GM12878 (cell line): ENCODE results near the gene NFKBIE. TPM values are rescaled to one million over a fixed set of nuclear protein-coding genes. Genes with fewer than 3 reads are reported as not detected.
A peak's percentile ranks its signal among the peaks of the same experiment; 100 is the strongest.

Experiments
- ATAC-seq: fragments of 200-7000 bp; cut with Tn5 transposase; 3 replicates; pipeline ENCODE4 v1.9.1; 2020; ENCODE audit warnings: mild to moderate bottlenecking, moderate library complexity
- BruUV-seq: library from RNA; stranded (reverse); fragments of 400-500 nt; replicated peaks from 2 replicates; lab custom pipeline; 2021; lab: Mats Ljungman, UMichigan
- CTCF ChIA-PET: fragments of 300-600 bp; sonication (Branson Sonifier 250); formaldehyde crosslinking; extraction: SDS; loops from one replicate; lab custom pipeline; 2021; ENCODE audit warnings: inconsistent platforms; lab: Yijun Ruan, JAX
- POLR2A ChIA-PET: fragments of 350-600 bp; formaldehyde crosslinking; extraction: SDS; loops from one replicate; lab custom pipeline; 2021; ENCODE audit warnings: inconsistent platforms; lab: Charles Lee
- RAD21 ChIA-PET: fragments of 300-600 bp; sonication (Branson Sonifier 250); formaldehyde crosslinking; loops from one replicate; lab custom pipeline; 2023; ENCODE audit warnings: antibody characterized with exemption; ENCODE audit not compliant: unreplicated experiment; lab: Charles Lee
- SMC1A ChIA-PET: fragments of 300-600 bp; sonication (Branson Sonifier 250); formaldehyde crosslinking; loops from one replicate; lab custom pipeline; 2023; ENCODE audit not compliant: unreplicated experiment, uncharacterized antibody; lab: Charles Lee
- DNase-seq: peaks from one replicate; pipeline ENCODE4 v3.0.0-alpha.2; 2011; ENCODE audit warnings: low read depth, low spot score
- FAIRE-seq: peaks from 3 replicates; lab custom pipeline; 2011; peaks lifted over from hg19 to GRCh38; lab: Jason Lieb, UNC
- H2AFZ ChIP-seq: 2 replicates; pipeline ENCODE4 v1.6.0; 2011; ENCODE audit warnings: low read depth, low read length, control low read depth; ENCODE audit not compliant: control insufficient read depth
- H3K27ac ChIP-seq: 2 replicates; pipeline ENCODE4 v1.5.1; 2011; ENCODE audit warnings: control low read depth; ENCODE audit not compliant: control insufficient read depth, insufficient read depth
- H3K27me3 ChIP-seq, 2 experiments: replicated peaks in 1 of 2; 2 replicates each; pipeline versions ENCODE4 v1.6.0 to v1.6.1; 2011; ENCODE audit warnings: low read length in 1 of 2; ENCODE audit not compliant: control insufficient read depth in 2 of 2, insufficient read depth in 2 of 2
- H3K36me3 ChIP-seq, 2 experiments: 2 replicates each; pipeline ENCODE4 v1.5.1; 2011; ENCODE audit warnings: low read length in 1 of 2; ENCODE audit not compliant: control insufficient read depth in 2 of 2, insufficient read depth in 2 of 2
- H3K4me1 ChIP-seq: 2 replicates; pipeline ENCODE4 v1.6.1; 2011; ENCODE audit warnings: mild to moderate bottlenecking, low read length, moderate library complexity, mixed read lengths; ENCODE audit not compliant: control insufficient read depth, insufficient read depth
- H3K4me2 ChIP-seq: 2 replicates; pipeline ENCODE4 v1.6.0; 2011; ENCODE audit warnings: control low read depth; ENCODE audit not compliant: control insufficient read depth, insufficient read depth
- H3K4me3 ChIP-seq: fragments of 200-600 bp; sonication (generic); 2 replicates; pipeline ENCODE4 v1.5.1; 2016
- H3K79me2 ChIP-seq: 2 replicates; pipeline ENCODE4 v1.6.0; 2011; ENCODE audit warnings: low read length; ENCODE audit not compliant: control insufficient read depth, insufficient read depth
- H3K9ac ChIP-seq: 2 replicates; pipeline ENCODE4 v1.8.0; 2011; ENCODE audit warnings: low read length, control low read depth, mixed read lengths; ENCODE audit not compliant: control insufficient read depth, insufficient read depth
- H3K9me3 ChIP-seq: replicated peaks from 3 replicates; pipeline ENCODE4 v1.5.1; 2011; ENCODE audit warnings: mild to moderate bottlenecking, low read length; ENCODE audit not compliant: control insufficient read depth, insufficient read depth
- H4K20me1 ChIP-seq: 2 replicates; pipeline ENCODE4 v1.6.0; 2011; ENCODE audit not compliant: control insufficient read depth, insufficient read depth
- ATF2 ChIP-seq: IDR thresholded peaks from 2 replicates; pipeline ENCODE4 v1.6.1; 2012; ENCODE audit warnings: low read length, inconsistent platforms
- ATF7 ChIP-seq: fragments of 450-650 bp; IDR thresholded peaks from 2 replicates; pipeline ENCODE4 v1.6.1; 2016; ENCODE audit warnings: low read depth, mild to moderate bottlenecking
- PKNOX1 ChIP-seq: fragments of 450-650 bp; IDR thresholded peaks from 2 replicates; pipeline ENCODE4 v1.6.1; 2016; ENCODE audit warnings: mild to moderate bottlenecking
- RAD21 ChIP-seq: IDR thresholded peaks from 2 replicates; pipeline ENCODE4 v1.6.1; 2011; ENCODE audit warnings: mild to moderate bottlenecking, low read depth, low read length, moderate library complexity; ENCODE audit not compliant: insufficient read depth
- WGBS: methylation state at CpG from one replicate; pipeline ENCODE4 v1.1.6; 2016; ENCODE audit warnings: low lambda C conversion rate; ENCODE audit not compliant: insufficient replicate concordance, insufficient coverage; ENCODE audit errors: missing lambda C conversion rate; 5-methylcytosine and 5-hydroxymethylcytosine counted together
- in situ Hi-C: fragments of 300-500 bp; cut with MboI; formaldehyde crosslinking; loops from 9 replicates; pipeline ENCODE4 v1.14.3; 2018; ENCODE audit warnings: mixed read lengths
- intact Hi-C: fragments of 100-400 bp; cut with micrococcal nuclease; formaldehyde crosslinking; loops from one replicate; pipeline ENCODE4 v1.14.2; 2022; ENCODE audit not compliant: unreplicated experiment
- polyA plus RNA-seq, 11 experiments: library from polyadenylated mRNA; depleted of rRNA in 4 of 11; unstranded in 6 of 11; stranded (reverse) in 5 of 11; fragments of >200 nt; fragmentation: Nextera tagmentation in 4 of 11; fragmentation: Illumina TruSeq in 1 of 11; extraction: Ambion mirVana in 4 of 11; extraction: Trizol in 1 of 11; gene quantifications; 1 replicate in 1 of 11; 2 replicates in 10 of 11; pipeline versions ENCODE4 v1.2.1 to v1.2.3, GENCODE V29; 2011 to 2016; ENCODE audit warnings: inconsistent platforms in 2 of 11, missing spikeins in 2 of 11, low read depth in 1 of 11
- total RNA-seq, 4 experiments: library from RNA; depleted of rRNA in 3 of 4; stranded (reverse); fragments of >200 nt in 3 of 4; fragmentation: Illumina TruSeq in 1 of 4; extraction: Trizol in 1 of 4; gene quantifications; 2 replicates each; pipeline versions ENCODE4 v1.2.1 to v1.2.3, GENCODE V29; 2013 to 2021
- TF ChIP-seq, protein P1 (sequence below): fragments of 450-650 bp; IDR thresholded peaks from 2 replicates; pipeline ENCODE4 v1.6.1; 2017; ENCODE audit warnings: low read depth, mild to moderate bottlenecking, moderate library complexity
- TF ChIP-seq, protein P2 (sequence below): fragments of 450-650 bp; IDR thresholded peaks from 2 replicates; pipeline ENCODE4 v1.6.1; 2017; ENCODE audit warnings: mild to moderate bottlenecking, moderate library complexity

The NFKBIE gene
- total and polyA plus RNA-seq, 10 of the 15 experiments (the other 5 are each of a cell fraction or from before 2014, with no cell fraction given): 10.4 to 106 (median 38.8) TPM

DNA sequence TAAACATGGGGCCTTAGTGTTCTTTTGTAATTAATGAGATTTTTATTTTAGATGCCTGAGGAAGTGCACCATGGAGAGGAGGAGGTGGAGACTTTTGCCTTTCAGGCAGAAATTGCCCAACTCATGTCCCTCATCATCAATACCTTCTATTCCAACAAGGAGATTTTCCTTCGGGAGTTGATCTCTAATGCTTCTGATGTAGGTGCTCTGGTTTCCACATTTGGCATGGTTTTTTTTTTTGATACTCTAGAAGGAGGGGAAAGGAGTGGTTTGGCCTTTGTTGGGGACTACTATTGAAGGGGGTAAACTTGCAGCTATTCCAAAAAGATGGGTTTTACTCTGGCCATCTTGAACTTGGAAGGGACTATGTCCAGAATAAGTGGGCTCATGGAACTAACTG lies 16.8 kb downstream of the NFKBIE start:
- no TSS peak for BruUV-seq
- H3K9ac ChIP-seq: peak overlapping the region; percentile 100
- H3K4me3 ChIP-seq: peak overlapping the region; percentile 95
- H2AFZ ChIP-seq: no peak overlapping the region
- DNase-seq: no peak
- no peaks in the 10 kb centered on the region for H3K9me3 ChIP-seq
- peaks cover 26 to 44% of the 10 kb centered on the region in 2 experiments for H3K36me3 ChIP-seq
- H3K27ac ChIP-seq: peak overlapping the region; percentile 96; the same call in 1 of the 2 replicates
- H3K4me1 ChIP-seq: peaks cover 7% of the 10 kb centered on the region; the same call in 1 of the 2 replicates
- H4K20me1 ChIP-seq: peaks cover 11% of the 10 kb centered on the region; the same call in 1 of the 2 replicates
- TF ChIP-seq ATF2 (no peak), ATF7 (no peak), RAD21 (no peak), PKNOX1 (no peak)
- TF ChIP-seq, protein P1, sequence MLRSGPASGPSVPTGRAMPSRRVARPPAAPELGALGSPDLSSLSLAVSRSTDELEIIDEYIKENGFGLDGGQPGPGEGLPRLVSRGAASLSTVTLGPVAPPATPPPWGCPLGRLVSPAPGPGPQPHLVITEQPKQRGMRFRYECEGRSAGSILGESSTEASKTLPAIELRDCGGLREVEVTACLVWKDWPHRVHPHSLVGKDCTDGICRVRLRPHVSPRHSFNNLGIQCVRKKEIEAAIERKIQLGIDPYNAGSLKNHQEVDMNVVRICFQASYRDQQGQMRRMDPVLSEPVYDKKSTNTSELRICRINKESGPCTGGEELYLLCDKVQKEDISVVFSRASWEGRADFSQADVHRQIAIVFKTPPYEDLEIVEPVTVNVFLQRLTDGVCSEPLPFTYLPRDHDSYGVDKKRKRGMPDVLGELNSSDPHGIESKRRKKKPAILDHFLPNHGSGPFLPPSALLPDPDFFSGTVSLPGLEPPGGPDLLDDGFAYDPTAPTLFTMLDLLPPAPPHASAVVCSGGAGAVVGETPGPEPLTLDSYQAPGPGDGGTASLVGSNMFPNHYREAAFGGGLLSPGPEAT: no peak
- TF ChIP-seq, protein P2, sequence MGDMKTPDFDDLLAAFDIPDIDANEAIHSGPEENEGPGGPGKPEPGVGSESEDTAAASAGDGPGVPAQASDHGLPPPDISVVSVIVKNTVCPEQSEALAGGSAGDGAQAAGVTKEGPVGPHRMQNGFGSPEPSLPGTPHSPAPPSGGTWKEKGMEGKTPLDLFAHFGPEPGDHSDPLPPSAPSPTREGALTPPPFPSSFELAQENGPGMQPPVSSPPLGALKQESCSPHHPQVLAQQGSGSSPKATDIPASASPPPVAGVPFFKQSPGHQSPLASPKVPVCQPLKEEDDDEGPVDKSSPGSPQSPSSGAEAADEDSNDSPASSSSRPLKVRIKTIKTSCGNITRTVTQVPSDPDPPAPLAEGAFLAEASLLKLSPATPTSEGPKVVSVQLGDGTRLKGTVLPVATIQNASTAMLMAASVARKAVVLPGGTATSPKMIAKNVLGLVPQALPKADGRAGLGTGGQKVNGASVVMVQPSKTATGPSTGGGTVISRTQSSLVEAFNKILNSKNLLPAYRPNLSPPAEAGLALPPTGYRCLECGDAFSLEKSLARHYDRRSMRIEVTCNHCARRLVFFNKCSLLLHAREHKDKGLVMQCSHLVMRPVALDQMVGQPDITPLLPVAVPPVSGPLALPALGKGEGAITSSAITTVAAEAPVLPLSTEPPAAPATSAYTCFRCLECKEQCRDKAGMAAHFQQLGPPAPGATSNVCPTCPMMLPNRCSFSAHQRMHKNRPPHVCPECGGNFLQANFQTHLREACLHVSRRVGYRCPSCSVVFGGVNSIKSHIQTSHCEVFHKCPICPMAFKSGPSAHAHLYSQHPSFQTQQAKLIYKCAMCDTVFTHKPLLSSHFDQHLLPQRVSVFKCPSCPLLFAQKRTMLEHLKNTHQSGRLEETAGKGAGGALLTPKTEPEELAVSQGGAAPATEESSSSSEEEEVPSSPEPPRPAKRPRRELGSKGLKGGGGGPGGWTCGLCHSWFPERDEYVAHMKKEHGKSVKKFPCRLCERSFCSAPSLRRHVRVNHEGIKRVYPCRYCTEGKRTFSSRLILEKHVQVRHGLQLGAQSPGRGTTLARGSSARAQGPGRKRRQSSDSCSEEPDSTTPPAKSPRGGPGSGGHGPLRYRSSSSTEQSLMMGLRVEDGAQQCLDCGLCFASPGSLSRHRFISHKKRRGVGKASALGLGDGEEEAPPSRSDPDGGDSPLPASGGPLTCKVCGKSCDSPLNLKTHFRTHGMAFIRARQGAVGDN: no peak
- TF ChIP-seq, all 136 proteins: peak for 0
- Histone ChIP-seq H3K79me2 (peaks cover 69% of the 10 kb centered on the region), H3K27me3 (no peaks in the 10 kb centered on the region), H3K4me2 (peak overlapping the region; percentile 58)
- ChIA-PET SMC1A (interaction anchor here (0.6 to 4.2 kb wide), 7 partner anchors 8 to 72 kb away, joined by 3 to 25 read pairs (median 3); partner anchors contain the start of gene SLC35B2), POLR2A (interaction anchor here (0.5 to 6.3 kb wide), 4 partner anchors 9 to 27 kb away, joined by 5 to 131 read pairs (median 34); partner anchors contain the start of genes SLC29A1 and SLC35B2), CTCF (interaction anchor here (1.2 to 7.7 kb wide), 6 partner anchors 8 to 155 kb away, joined by 3 to 39 read pairs (median 27); partner anchors contain the start of genes SLC29A1 and SLC35B2), RAD21 (interaction anchor here (0.6 to 1.4 kb wide), 3 partner anchors 14 to 190 kb away, joined by 3 to 6 read pairs (median 3); no protein-coding TSS in a partner anchor)
- ATAC-seq (no peak), FAIRE-seq (no peak)
- intact Hi-C loops (no loop called here), in situ Hi-C loops (no loop called here)
- 6% methylated on average over 1 of the region's 1 CpG for WGBS
